Naive thymus-derived CD8-positive, alpha-beta T cell (primary cell): ENCODE measurements around the gene TSPAN18. TPM values are rescaled to one million over a fixed set of nuclear protein-coding genes. Genes with fewer than 3 reads are reported as not detected.
A peak's percentile ranks its signal among the peaks of the same experiment; 100 is the strongest.

ENCODE experiments used
- ATAC-seq, 2 donors: fragments of 150-1000 bp; cut with Tn5 transposase in 1 of 2; sonication (Bioruptor Pico), chemical (Tn5 transposase) in 1 of 2; 1 replicate in 1 of 2; 2 replicates in 1 of 2; pipeline ENCODE4 v1.10.0; 2021; ENCODE audit warnings: mild to moderate bottlenecking in 2 of 2, moderate library complexity in 2 of 2
- POLR2A ChIA-PET: fragments of 350-600 bp; sonication (Branson Sonifier 250); formaldehyde crosslinking; loops from one replicate; lab custom pipeline; 2021; ENCODE audit warnings: antibody characterized with exemption; lab: Charles Lee
- DNase-seq, 10 donors: peaks; one replicate each; pipeline versions ENCODE4 v3.0.0 to v3.0.0-alpha.2; 2020 to 2022
- H3K27ac Mint-ChIP-seq, 10 donors: one replicate each; pipeline ENCODE4 v1.8.0; 2020 to 2022; ENCODE audit warnings: mild to moderate bottlenecking in 10 of 10, mixed read lengths in 10 of 10, moderate library complexity in 4 of 10, inconsistent platforms in 1 of 10
- H3K27me3 Mint-ChIP-seq, 5 donors: one replicate each; pipeline ENCODE4 v1.8.0; 2021 to 2022; ENCODE audit warnings: mixed read lengths in 5 of 5
- H3K36me3 Mint-ChIP-seq, 3 donors: one replicate each; pipeline ENCODE4 v1.8.0; 2020 to 2022; ENCODE audit warnings: mixed read lengths in 3 of 3, mild to moderate bottlenecking in 2 of 3, inconsistent platforms in 1 of 3
- H3K4me1 Mint-ChIP-seq, 4 donors: one replicate each; pipeline ENCODE4 v1.8.0; 2021 to 2022; ENCODE audit warnings: mixed read lengths in 4 of 4
- H3K4me3 Mint-ChIP-seq, 10 donors: one replicate each; pipeline ENCODE4 v1.8.0; 2020 to 2022; ENCODE audit warnings: mild to moderate bottlenecking in 10 of 10, mixed read lengths in 10 of 10, moderate library complexity in 6 of 10, inconsistent platforms in 1 of 10
- H3K9me3 Mint-ChIP-seq, 9 donors: one replicate each; pipeline ENCODE4 v1.8.0; 2020 to 2022; ENCODE audit warnings: mixed read lengths in 9 of 9, mild to moderate bottlenecking in 3 of 9, inconsistent platforms in 1 of 9, moderate library complexity in 1 of 9
- polyA plus RNA-seq, 3 donors: library from polyadenylated mRNA; unstranded; fragments of 300-500 nt; fragmentation: Illumina TruSeq; gene quantifications; one replicate each; pipeline ENCODE4 v1.2.3, GENCODE V29; 2021
- total RNA-seq, 8 experiments: library from RNA in 2 of 8; stranded (reverse) in 2 of 8; gene quantifications; one replicate each; pipeline ENCODE4 v1.2.3 and lab custom pipeline; 2021 to 2026

Gene TSPAN18
- total and polyA plus RNA-seq, 5 experiments from 2014 or later: 0.73 to 5.5 (median 1.5) TPM

DNA sequence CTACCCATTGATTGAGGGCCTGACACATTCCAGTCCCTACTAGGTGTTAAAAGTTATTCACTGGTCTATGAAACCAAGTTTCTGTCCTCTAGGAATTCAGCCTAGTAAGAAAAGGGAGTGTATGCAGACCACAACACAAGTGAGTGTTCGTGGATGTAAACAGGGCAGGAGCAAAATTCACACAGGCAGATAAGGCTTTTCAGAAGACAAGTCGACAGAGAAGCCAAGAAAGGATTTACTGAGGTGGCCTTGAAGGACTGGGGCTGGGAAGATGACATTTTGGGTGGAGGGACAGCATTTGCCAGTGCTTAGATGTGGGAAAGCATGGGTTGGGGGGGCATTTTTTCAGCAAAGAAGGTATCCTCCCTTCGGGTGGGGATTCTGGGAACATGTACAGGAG lies 76.2 kb downstream of the TSPAN18 start:
- POLR2A ChIA-PET: no interaction called here
- no peak for ATAC-seq
- H3K27me3 Mint-ChIP-seq: peaks cover 0 to 5% (median 0%) of the 10 kb centered on the region in 5 donors
- no peak for DNase-seq
- H3K4me1 Mint-ChIP-seq: no peaks in the 10 kb centered on the region
- H3K36me3 Mint-ChIP-seq: no peaks in the 10 kb centered on the region
- no peak overlapping the region for H3K4me3 Mint-ChIP-seq
- H3K9me3 Mint-ChIP-seq: no peaks in the 10 kb centered on the region
- H3K27ac Mint-ChIP-seq: no peak overlapping the region

DNA sequence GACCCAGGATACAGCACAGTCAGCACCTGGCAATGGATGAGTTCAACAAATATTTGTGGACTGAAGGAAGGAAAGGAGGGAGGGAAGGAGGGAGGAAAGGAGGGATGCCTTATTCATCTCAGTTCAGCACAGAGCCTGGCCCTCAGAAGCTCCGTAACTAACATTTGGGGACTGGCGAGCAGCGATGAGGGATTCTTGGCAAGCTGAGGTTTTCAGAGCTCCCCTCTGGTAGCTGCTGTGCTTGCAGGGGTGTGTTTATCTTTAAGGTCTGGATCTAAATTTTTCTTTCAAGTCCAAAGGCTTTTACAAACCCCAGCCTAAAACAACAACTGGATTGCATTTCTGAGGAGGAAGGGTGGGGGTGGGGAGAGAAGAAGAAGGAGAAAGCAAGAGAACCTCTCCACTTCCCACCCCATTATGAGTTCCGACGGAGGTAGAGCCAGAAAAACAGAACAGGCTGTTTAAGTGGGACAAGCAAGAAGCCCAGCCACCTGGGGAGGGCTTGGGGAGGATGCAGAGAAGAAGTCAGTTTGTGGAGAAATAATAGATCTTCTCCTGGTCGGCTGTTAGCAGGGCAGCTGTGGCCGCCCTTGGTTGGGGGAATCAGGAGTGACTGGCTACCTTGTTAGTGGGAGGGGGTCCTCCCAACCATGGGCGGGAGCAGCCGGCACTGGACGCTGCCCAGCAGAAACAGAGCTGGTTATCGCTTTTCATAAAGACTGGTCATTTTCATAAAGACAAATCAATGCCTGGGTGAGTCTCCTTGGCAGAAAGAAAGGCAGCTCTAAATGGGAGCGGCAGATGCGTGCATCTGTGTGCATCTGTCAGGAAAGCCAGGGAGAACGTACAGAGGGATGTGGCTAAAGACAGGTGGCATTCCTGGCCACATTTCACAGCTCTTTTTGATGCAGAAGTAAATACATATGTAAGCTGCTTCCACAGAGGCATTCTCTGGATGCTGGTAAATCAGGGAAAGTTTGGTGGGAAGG lies 78.0 kb downstream of the TSPAN18 start:
- DNase-seq (no peak), ATAC-seq (no peak)
- Mint-ChIP-seq H3K4me1 (peaks cover 0 to 5% (median 0%) of the 10 kb centered on the region in 4 donors), H3K27me3 (peaks cover 0 to 5% (median 0%) of the 10 kb centered on the region in 5 donors), H3K9me3 (no peaks in the 10 kb centered on the region), H3K4me3 (no peak overlapping the region), H3K27ac (peak overlapping the region in 1 of 10 donors; percentile 69), H3K36me3 (no peaks in the 10 kb centered on the region)
- POLR2A ChIA-PET: no interaction called here

DNA sequence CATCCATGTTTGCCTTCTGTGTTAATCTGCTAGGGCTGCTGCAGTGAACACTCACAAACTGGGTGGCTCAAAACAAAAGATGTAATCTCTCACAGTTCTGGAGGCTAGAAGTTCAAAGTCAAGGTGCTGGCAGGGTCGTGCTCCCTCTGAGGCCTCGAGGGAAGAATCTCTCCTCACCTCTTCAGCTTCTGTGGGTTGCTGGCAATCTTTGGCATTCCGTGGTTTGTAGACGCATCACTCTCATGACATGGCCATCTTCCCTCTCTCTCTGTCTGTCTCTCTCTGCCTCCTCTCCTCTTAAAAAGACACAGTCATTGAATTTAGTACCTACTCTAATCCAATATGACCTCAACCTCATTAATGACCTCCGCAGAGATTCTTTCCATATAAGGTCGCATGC lies 78.8 kb downstream of the TSPAN18 start:
- H3K4me3 Mint-ChIP-seq: no peak overlapping the region
- no peak for DNase-seq

DNA sequence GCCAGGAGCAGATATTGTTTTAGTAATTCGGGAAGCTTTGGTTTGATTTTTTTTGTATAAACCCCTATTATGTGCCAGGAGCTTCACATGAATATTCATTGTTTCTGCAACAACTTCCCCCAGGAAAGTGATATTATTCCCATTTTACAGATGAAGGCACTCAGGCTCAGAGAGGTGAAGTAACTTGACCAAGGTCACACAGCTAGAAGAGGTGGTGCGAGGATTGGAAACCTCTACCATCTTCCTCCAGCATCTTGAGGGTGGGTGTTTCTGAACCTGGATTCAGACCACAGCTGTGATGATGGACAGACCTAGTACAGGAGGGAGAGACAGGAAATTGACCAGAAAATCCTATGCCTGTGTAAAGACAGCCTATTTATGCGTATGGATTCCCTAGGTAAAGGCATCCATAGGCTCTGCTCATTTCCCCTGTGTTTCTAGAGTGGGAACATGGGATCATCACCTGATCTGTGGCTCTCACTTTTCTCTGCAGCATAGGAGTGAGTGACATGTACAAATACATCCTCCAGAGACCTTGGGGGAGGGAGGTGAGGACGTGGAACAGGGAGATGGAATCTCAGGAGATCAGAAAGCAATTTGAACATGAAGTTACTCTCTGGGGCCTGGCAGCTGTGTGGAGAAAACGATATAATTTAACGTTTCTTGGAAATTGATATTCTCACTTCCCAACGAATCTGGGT lies 81.4 kb downstream of the TSPAN18 start:
- H3K27me3 Mint-ChIP-seq: peaks cover 0 to 2% (median 0%) of the 10 kb centered on the region in 5 donors

More for the DNA sequence above, 78.8 kb downstream of the TSPAN18 start:
- no peak for ATAC-seq
- POLR2A ChIA-PET: no interaction called here
- Mint-ChIP-seq H3K36me3 (no peaks in the 10 kb centered on the region), H3K9me3 (no peaks in the 10 kb centered on the region), H3K27ac (no peak overlapping the region), H3K27me3 (peaks cover 0 to 7% (median 0%) of the 10 kb centered on the region in 5 donors), H3K4me1 (peaks cover 0 to 5% (median 0%) of the 10 kb centered on the region in 4 donors)

DNA sequence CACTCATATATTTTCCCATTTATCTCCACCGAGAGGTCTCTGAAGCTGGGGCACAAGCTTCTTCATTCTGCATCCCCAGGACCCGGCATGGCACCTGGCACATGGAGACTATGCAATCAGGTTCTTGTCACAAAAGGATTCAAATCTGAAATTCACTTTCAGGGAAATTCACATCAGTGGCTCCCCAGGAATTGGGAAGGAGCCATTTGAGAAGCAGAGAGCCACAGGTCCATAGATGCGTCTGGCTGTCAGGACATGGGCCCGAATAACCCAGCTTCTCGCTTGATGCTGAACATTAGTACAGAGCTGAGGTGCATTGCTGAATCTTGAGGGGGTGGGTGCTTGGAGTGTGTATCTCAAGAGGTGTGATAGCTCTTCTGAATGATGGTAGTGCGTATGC lies 82.5 kb downstream of the TSPAN18 start:
- DNase-seq (no peak), ATAC-seq (no peak)
- Mint-ChIP-seq H3K27me3 (peaks cover 0 to 2% (median 0%) of the 10 kb centered on the region in 5 donors), H3K4me3 (no peak overlapping the region), H3K36me3 (no peaks in the 10 kb centered on the region), H3K4me1 (peaks cover 0 to 5% (median 0%) of the 10 kb centered on the region in 4 donors), H3K27ac (no peak overlapping the region), H3K9me3 (no peaks in the 10 kb centered on the region)
- POLR2A ChIA-PET: no interaction called here

More for the DNA sequence above, 81.4 kb downstream of the TSPAN18 start:
- H3K27ac Mint-ChIP-seq: no peak overlapping the region
- no peak overlapping the region for H3K4me3 Mint-ChIP-seq
- ATAC-seq (no peak), DNase-seq (no peak)
- no peaks in the 10 kb centered on the region for H3K9me3 Mint-ChIP-seq
- no peaks in the 10 kb centered on the region for H3K36me3 Mint-ChIP-seq
- POLR2A ChIA-PET: no interaction called here
- peaks cover 0 to 5% (median 0%) of the 10 kb centered on the region in 4 donors for H3K4me1 Mint-ChIP-seq

DNA sequence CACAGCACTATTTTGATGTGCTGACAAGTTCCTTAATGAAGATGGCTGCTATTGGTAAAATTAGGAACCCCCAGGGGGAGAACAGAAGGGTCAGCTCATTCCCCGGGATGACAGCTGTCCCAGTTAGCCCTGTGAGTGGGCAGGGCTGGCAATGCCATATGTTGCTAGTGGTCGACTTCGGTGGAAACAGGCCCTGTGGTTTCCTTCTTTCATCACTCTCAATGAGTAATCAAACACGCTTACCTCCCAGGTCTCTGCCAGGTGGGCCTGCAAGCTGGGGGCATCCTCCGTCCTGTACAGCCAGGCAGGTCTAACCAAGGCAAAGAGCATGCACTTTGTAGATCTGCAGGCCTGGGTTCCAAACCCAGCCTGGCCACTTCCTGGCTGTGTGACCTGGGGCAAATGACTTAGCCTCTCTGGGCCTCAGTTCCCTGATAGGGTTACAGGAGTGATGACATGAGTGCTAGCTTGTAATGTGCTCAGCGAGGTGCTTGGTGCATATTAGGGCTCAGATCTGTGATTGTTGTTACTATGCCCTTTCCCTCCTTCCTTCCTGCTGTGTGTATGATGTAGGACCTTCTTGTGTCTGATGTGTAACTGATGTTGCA lies 85.2 kb downstream of the TSPAN18 start:
- peaks cover 0 to 2% (median 0%) of the 10 kb centered on the region in 5 donors for H3K27me3 Mint-ChIP-seq
- H3K27ac Mint-ChIP-seq: no peak overlapping the region
- peaks cover 0 to 7% (median 0%) of the 10 kb centered on the region in 4 donors for H3K4me1 Mint-ChIP-seq
- H3K36me3 Mint-ChIP-seq: peaks cover 0 to 4% (median 0%) of the 10 kb centered on the region in 3 donors
- POLR2A ChIA-PET: no interaction called here
- no peak for DNase-seq
- ATAC-seq: no peak
- peaks cover 0 to 3% (median 0%) of the 10 kb centered on the region in 9 donors for H3K9me3 Mint-ChIP-seq
- no peak overlapping the region for H3K4me3 Mint-ChIP-seq

DNA sequence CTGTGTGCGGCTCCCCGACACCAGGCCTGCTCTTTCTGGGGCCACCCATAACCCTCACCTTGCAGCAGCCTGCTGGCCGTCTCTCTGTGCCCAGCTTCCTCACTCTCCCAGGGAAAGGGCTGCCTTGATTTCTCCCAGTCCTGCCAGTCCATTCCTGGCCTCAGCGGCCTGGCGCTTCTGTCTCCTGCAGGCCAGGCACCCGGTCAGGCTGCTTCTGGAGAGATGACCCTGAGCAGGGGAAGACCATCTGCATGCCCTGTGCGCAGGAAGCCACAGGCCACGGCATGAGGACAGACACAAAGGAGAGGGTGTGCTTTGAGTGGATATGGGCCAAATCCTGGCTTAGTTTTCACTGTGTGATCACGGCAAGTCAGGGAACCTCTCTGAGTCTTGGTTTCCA lies 86.2 kb downstream of the TSPAN18 start:
- Mint-ChIP-seq H3K4me1 (peaks cover 0 to 7% (median 0%) of the 10 kb centered on the region in 4 donors), H3K27ac (peak overlapping the region in 1 of 10 donors; percentile 59), H3K4me3 (no peak overlapping the region), H3K36me3 (peaks cover 0 to 4% (median 0%) of the 10 kb centered on the region in 3 donors), H3K9me3 (peaks cover 0 to 3% (median 0%) of the 10 kb centered on the region in 9 donors), H3K27me3 (peaks cover 0 to 2% (median 0%) of the 10 kb centered on the region in 5 donors)
- ATAC-seq (no peak), DNase-seq (no peak)
- POLR2A ChIA-PET: no interaction called here

DNA sequence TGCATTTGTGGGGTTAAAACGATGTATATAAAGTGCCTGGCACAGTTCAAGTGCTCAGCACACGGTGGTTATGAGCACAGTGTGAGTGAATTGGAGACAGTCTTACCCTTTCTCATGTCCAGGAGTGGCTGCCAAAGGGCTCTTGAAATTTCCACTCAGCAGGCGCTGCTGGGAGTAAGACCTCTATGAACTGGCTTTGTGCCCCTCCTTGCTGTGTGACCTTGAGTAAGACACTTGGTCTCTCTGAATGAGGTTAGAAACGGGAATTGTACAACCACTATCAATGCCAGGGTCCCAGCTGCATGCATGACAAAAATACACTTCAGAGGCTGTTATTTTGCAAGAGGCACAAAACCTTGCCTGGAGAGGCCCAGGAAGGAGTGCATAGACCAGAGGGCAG lies 86.6 kb downstream of the TSPAN18 start:
- peak overlapping the region in 1 of 10 donors; percentile 59 for H3K27ac Mint-ChIP-seq
- H3K4me1 Mint-ChIP-seq: peaks cover 0 to 7% (median 0%) of the 10 kb centered on the region in 4 donors
- DNase-seq (no peak), ATAC-seq (no peak)
- H3K4me3 Mint-ChIP-seq: no peak overlapping the region
- H3K27me3 Mint-ChIP-seq: peaks cover 0 to 2% (median 0%) of the 10 kb centered on the region in 5 donors
- POLR2A ChIA-PET: no interaction called here
- peaks cover 0 to 4% (median 0%) of the 10 kb centered on the region in 3 donors for H3K36me3 Mint-ChIP-seq
- peaks cover 0 to 3% (median 0%) of the 10 kb centered on the region in 9 donors for H3K9me3 Mint-ChIP-seq

DNA sequence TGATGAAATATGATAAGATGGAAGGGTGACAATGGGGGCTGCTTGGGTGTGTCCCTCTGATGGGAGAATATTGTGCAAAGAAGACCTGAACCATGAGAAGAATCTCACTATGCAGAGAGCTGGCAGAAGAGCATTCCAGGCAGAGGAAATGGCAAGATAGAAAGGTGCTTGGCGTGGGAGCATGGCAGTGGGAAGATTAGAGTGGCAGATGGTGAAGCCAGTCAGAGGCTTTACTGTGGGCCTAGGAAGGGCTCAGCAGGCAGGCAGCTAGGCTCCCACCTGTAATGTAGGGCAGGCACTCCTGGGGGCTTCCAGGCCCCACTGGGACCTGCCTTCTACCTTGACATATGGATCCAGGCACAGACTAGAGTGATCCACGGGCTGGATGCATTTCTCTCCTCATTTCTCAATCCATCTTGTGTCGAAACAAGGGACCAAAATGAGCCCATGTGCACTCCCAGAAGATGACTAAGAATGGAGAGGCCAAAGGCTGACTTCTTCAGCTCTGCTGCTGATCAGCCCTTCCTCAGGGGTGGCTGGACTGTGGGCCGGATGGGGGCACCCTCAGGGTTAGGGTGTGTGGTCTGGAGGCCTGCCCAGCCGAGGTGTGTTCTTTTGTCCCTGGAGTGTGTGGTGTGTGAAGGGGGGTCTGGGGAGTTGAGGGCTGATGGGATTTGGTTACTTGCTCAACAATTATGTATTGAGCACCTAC lies 88.3 kb downstream of the TSPAN18 start:
- ATAC-seq (no peak), DNase-seq (no peak)
- Mint-ChIP-seq H3K9me3 (peaks cover 0 to 3% (median 0%) of the 10 kb centered on the region in 9 donors), H3K4me1 (peaks cover 0 to 2% (median 0%) of the 10 kb centered on the region in 4 donors), H3K4me3 (no peak overlapping the region), H3K27ac (peak overlapping the region in 1 of 10 donors; percentile 24), H3K36me3 (peaks cover 0 to 4% (median 0%) of the 10 kb centered on the region in 3 donors), H3K27me3 (peaks cover 0 to 2% (median 0%) of the 10 kb centered on the region in 5 donors)
- POLR2A ChIA-PET: no interaction called here

DNA sequence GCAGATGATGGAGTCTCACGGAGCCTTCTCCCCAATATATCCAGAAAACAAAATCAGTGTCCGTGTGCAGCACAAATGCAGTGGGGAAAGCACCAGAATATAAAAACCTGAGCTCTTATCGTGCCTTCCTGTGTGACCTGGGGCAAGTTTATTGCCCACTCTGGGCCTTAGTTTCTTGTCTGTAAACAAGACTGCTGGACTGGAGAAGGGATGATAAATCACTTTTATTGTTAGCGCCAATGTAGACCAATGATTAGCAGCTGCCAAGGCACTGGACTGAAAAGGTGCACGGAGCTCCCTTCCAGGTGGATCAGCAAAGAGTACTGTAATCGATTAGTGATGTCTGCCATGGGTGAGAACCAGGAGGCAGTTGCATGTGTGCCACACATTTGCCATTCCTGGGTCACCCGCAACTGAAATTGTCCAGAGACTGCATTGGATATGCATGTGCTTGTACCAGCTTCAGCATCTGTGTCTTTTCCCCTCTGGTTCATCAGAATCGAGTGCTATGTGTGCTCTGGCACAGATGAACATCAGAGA lies 89.2 kb downstream of the TSPAN18 start:
- Mint-ChIP-seq H3K27me3 (no peaks in the 10 kb centered on the region), H3K9me3 (peaks cover 0 to 3% (median 0%) of the 10 kb centered on the region in 9 donors), H3K36me3 (peaks cover 0 to 4% (median 0%) of the 10 kb centered on the region in 3 donors), H3K4me3 (no peak overlapping the region), H3K4me1 (peaks cover 0 to 2% (median 0%) of the 10 kb centered on the region in 4 donors), H3K27ac (no peak overlapping the region)
- DNase-seq (no peak), ATAC-seq (no peak)
- POLR2A ChIA-PET: no interaction called here

DNA sequence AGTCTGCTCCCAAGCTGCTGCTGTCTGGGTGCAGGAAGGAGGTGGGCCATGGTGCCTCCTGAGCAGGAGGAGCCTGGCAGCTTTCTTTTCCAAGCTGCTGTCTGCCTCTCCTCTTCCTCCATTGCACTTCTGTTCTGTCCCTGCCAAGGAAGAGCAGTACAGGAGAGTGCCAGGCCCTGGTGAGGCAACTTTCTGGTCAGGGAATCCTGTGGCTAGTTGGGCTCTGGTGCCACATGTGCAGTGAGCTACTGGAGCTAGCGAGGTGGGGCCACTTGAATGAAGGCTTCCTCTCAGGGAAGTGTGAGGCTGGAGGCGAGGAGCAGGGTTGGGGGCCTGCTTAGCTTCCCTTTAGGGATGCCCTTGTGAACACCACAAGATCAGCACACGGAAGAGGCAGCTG lies 90.0 kb downstream of the TSPAN18 start:
- no peak overlapping the region for H3K4me3 Mint-ChIP-seq
- H3K27me3 Mint-ChIP-seq: no peaks in the 10 kb centered on the region
- H3K9me3 Mint-ChIP-seq: peaks cover 0 to 3% (median 0%) of the 10 kb centered on the region in 9 donors
- peaks cover 0 to 4% (median 0%) of the 10 kb centered on the region in 3 donors for H3K36me3 Mint-ChIP-seq
- no peak for ATAC-seq
- POLR2A ChIA-PET: no interaction called here
- H3K27ac Mint-ChIP-seq: peak overlapping the region in 1 of 10 donors; percentile 51
- H3K4me1 Mint-ChIP-seq: peaks cover 0 to 4% (median 0%) of the 10 kb centered on the region in 4 donors
- no peak for DNase-seq
